HL-60 (cell line): ENCODE results near the gene MIB1.

Experiments
- GABPA ChIP-seq: IDR thresholded peaks from 2 replicates; pipeline ENCODE4 v1.6.1; 2012; ENCODE audit warnings: low read depth
- POLR2AphosphoS5 ChIP-seq: IDR thresholded peaks from 2 replicates; pipeline ENCODE4 v1.6.1; 2012; ENCODE audit warnings: low read depth

- TF ChIP-seq GABPA (no peak), POLR2AphosphoS5 (peak; percentile 53; the same call in 1 of the 2 replicates)
These were observed 35.8 kb upstream of the MIB1 start, which contains the start of gene ABHD3 for GRCh38 chr18:21704603-21705364.
